GM18868 (cell line): Measurements from ENCODE around the gene ZNF451.
A peak's percentile ranks its signal among the peaks of the same experiment; 100 is the strongest.

ENCODE experiments used
- ATAC-seq: cut with Tn5 transposase; IDR thresholded peaks from one replicate; pipeline ENCODE4 v1.9.1; 2021; ENCODE audit warnings: mild to moderate bottlenecking, moderate library complexity; ENCODE audit not compliant: unreplicated experiment

Gene ZNF451

DNA sequence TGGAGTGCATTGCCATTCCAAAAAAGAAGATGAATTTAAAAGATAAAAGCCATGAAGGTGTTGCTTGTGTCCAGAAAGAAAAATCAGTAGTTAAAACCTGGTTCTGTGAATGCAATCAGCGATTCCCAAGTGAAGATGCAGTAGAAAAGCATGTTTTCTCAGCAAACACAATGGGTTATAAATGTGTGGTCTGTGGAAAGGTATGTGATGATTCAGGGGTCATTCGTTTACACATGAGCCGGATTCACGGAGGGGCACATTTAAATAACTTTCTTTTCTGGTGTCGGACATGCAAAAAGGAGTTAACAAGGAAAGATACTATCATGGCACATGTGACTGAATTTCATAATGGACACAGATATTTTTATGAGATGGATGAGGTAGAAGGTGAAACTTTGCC, 57.4 kb downstream of the ZNF451 start:
- no peak for ATAC-seq

DNA sequence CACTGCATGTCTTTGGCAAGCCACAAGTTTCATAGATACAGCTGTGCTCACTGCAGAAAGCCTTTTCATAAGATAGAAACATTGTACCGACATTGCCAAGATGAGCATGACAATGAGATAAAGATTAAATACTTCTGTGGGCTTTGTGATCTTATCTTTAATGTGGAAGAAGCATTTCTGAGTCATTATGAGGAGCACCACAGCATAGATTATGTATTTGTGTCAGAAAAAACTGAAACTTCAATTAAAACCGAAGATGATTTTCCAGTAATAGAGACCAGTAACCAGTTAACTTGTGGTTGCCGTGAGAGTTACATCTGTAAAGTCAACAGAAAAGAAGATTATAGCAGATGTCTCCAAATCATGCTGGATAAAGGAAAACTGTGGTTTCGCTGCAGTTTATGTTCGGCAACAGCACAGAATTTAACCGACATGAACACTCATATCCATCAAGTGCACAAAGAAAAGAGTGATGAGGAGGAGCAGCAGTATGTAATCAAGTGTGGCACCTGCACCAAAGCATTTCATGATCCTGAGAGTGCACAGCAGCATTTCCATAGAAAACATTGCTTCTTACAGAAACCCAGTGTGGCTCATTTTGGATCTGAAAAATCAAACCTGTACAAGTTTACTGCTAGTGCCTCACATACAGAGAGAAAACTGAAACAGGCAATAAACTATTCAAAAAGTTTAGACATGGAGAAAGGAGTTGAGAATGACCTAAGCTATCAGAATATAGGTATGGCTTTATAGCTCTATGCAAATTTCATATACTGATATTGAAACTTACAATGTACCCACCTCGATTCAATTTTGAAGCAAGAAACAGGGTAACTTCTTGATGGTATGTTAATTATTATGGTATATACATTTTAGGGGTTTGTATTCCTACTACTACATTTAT, 58.2 kb downstream of the ZNF451 start:
- ATAC-seq: no peak

DNA sequence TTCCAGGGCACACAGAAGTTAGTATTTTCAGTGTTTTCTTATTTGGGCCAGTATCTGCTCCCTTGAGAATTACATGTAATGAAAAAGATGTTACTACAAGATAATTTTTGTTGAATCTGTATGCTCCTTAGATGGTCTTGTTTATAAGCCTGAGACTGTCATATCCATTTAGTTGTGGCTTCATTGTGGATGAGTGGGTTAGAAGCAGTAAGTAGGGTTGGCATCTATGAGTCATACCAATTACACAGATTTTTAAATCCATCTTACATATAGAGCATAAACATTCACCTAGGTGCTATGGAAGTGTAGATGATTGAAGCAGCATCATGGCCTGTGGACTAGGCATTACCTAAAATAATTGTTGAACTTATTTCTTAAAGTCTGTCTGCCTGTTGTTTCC, 68.7 kb downstream of the ZNF451 start:
- ATAC-seq: no peak

DNA sequence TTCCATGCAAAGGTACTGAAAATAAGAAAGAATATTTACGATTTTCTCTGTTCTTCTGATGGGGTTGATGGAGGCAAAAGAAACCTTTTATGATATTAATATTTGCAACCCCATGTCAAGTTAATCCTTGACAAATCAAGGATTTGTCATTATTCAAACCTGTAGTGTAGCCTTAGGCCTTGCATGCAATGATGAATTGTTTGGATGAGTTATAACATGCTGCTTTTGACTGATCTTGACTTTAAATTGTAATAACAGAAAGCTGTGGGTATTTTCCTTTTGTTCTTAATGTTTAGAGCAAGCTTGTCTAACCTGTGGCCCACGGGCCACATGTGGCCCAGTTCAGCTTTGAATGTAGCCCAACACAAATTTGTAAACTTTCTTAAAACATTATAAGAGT, 69.1 kb downstream of the ZNF451 start:
- no peak for ATAC-seq

DNA sequence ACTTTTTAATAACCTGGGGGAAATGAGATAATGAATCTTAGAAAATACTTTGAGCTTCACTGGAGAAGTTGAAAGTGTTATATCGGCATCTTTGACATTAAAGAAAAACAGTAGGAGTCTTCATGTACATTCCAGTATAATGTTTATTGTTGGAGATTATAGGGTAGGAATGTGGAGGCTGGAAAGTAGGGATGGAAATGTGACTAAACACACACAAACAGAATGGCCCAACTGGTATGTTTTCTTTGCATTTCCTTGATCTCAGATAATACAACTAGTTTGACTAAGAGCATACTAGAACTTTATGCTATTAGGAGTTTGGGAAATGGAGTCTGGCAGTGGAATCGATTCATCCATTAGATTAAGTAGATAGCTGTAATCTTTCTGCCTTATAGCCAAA, 72.0 kb downstream of the ZNF451 start:
- ATAC-seq: no peak

DNA sequence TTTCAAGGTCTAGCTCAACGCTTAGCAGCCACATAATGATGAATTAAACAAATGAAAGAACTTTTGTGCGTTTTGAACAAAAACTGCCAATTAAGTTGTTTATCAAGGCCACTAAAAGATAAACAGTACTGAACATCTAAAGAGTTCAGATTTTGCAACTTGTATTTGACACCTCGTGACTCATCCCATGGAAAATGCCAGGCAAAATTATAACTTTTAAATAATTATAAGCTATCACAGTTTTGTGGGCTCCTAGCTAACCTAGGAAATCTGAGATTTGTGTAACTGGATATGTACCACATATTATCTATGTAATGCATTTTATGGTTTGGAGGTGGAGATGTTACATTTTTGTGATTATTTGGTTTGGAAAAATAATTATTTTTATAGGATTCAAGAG, 72.5 kb downstream of the ZNF451 start:
- no peak for ATAC-seq

DNA sequence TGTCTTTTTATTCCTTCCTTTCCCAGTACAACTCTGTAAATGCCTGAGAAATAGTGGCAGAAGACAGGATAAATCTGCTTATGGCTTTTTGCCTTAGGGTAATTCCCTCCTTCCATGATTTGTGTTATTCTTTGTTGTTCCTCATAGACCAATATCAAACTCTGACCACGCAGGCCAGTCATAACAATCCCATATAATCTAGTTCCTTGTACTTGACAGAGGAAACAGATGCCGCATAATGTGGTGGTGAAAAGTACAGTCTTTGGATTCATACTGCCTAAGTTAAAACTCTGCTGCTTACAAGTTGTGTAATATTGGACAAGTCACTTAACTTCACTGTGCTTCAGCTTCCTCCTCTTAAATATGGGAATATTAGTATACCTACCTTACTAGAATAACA, 74.0 kb downstream of the ZNF451 start:
- no peak for ATAC-seq

DNA sequence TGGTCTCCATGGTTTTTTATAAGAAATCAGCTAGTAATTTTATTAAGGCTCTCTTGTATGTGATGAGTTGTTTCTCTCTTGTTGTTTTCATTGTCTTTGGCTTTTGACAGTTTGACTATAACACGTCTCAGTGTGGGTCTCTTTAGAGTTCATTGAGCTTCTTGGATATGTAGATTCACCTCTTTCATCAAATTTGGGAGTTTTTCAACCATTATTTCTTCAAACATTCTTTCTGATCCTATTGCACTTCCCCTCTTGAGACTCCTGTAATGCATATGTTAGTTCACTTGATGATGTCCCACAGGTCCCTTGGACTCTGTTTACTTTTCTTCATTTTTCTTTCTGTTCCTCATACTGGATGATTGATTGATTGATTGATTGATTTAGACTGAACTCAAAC, 75.1 kb downstream of the ZNF451 start:
- ATAC-seq: no peak

DNA sequence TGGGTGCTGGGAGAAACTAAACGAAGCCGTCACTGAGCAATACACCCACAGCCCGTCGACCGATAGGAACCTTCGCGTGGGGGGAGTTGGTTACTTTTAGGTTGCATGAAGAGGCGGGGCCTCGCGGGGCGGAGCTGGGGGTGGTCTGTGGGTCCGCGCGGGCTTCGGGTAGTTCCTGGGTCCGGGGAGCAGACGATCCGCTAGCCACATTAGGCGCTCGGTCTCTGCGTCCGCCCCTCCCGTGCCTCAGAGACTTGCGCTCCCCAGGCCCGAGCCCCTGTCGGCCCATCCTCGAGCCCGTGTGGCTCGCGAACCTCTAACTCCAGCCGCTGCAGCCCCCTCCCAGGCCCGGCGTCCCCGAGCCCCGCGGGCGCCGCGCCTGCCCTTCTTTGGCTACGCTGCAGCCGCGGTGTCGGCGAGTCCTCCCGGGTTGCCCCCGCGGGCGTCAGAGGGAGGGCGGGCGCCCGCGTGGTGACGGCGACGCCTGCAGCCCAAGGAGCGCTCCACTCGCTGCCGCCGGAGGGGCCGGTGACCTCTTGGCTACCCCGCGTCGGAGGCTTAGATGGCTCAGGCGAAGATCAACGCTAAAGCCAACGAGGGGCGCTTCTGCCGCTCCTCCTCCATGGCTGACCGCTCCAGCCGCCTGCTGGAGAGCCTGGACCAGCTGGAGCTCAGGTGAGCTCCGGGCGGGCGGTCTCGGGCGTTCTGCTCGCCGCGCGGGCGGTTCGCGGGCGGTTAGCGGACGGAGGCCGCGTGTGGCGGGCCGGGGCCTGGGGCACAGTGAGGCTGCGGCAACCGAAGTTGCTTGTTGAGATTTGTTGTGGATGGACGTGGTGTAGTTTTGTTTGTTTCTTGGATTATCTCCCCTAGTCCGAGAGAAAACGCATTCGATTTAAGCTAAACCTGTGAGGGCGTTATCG, 82.4 kb downstream of the ZNF451 start, which contains the start of gene BAG2:
Gene BAG2, plus strand, starts transcription at position 191 of the 920 bp plus-strand sequence. Its CDS starts 372 bp downstream, at position 563.
- peak; percentile 90 for ATAC-seq

DNA sequence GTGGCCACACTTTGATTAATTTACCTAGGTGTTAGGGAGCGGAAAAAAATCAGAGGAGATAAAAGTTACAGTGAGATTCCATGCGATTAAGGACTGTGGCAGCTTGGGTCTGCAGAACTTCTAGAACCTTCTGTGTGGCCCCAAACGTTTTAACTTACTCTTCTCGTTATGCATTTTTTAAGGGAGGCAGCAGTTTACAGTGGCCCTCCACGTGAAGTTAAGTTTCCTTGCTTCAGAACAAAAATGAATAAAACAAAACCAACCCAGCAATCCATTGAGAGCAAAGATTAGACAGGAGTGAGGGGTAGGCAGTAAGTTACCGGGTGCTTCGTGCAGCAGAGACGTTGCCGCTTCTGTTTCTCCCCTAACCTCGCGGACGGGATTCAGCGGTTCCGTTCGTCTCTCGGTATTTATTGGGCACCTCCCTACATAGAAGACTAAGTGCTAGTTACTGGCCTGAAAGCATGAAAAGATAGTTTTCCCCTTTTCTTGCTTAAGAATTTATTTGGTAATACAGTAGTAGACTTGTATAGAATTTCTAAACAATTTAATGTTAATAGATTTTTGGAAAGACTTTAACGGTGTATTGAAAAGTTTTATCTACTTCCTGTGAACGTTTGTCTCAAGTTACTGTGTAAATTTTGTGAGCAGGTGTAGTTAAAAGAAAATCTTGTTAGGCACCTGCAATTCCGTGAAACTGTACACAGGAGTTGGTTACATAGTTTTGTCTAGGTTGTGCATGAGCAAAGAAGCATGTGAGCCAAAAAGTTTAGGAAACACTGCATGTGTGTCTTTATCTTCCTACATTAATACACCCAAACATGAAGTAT, 83.3 kb downstream of the ZNF451 start:
- no peak for ATAC-seq

DNA sequence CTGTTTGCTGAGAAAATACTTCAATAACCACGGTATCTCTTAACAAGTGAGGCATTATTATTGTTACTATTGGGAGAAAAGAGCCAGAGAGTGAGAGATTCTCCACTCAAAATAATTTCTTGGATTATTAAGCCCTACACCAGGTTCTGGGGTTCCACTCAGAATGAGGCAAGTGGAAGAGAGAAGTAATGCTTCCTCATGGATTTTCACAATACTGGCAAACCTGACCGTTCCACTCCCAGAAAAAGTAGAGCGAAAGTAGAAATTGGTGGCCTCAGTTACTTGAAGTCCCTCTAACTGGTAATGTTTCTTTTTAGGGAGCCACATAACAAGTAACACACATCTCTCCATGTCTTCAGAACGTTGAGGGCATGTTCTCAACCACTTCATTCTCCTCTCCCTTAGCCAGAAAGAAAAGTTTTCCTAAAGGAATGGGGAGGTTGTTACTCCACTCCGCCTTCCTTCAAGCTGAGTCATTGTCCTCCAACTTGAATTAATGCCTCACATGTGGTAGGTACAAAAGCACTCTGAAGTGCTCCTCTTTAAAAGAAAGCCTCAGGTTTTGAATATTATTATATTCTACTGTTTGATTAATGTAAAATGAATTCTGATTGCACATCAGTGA, 84.0 kb downstream of the ZNF451 start:
- no peak for ATAC-seq

DNA sequence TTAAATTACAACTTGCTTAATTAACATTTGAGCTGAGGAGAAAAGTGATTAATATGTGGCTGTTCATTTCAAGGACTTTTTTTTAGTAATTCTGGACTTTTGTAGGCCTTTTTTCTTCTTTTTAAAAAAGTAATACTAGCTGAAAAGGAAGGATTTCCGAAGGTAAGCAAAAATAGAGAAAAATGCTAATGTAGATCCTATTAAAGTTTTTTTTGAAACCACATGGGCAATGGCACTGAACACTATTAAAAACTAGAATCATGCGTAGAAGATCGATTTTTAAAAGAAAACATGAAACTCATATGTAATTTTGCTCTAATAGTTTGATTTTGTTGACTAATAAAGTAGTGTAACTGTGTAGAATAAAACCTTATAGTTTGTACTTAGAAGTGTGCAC, 84.5 kb downstream of the ZNF451 start:
- ATAC-seq: no peak

DNA sequence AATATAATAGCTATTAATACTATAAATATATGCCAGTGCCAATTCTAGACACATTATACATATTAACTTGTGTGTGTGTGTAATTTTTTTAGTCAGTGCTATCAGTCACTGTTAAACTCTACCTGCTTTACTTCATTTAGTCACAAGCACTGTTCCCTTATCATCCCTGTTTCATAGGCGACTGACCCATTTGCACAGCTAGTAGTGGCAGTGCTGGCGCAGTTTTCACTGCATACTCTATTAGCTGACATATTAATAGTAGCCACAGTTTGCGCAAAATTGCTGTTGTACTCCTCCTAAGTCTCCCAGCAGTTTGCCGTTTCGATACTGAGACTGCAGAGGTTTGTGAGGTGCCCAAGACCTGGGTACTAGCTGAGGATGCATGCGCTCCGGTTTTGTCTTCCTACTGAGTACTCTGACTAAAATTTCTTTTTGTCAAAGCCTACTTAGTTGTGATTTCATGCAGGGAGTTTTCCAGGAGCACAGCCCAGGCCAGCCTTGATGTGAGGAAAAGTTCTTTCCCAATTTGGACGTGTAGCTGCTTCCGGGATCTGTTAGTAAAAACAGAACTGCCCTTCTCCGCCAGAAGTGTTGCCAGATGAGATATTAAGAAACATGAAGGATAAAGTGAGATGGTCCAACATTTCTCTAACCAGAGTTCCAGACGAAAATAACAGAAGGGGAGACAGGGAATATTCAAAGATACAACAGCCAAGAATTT, 87.7 kb downstream of the ZNF451 start:
- ATAC-seq: no peak

DNA sequence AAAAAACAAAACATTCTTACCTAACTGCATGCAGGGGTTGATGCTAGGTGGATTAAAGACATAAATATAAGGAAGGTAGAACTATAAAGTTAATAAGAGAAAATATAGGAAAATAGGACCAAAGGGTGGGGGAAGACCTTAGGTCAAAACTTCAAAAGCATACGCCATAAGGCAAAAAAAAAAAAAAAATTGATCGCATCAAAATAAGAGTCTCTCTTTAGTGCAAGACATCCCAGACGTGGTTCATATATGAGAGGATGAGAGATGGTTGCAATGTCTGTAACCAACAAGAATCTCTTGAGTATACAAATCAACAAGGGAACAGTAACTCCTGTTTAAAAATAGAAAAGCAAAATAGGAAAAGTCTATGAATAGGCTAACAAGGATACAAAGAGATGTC, 90.6 kb downstream of the ZNF451 start:
- ATAC-seq: no peak

DNA sequence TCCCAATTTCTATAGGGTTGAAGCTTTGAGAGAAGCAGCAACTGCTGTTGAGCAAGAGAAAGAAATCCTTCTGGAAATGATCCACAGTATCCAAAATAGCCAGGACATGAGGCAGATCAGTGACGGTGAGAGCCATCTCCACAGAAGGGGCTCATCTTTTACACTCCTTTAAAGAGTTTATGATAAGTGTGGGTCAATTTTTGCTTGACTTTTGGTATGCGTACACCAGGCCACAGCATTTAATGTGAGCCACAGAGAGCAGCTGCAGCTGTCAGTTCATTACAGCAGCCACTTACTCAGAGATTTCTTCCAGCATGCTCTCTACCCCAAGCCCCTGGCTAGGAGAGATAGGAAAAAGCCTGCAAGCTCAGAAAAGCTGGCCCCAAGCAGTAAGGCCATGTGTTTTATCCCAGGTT, 92.0 kb downstream of the ZNF451 start:
- ATAC-seq: no peak

DNA sequence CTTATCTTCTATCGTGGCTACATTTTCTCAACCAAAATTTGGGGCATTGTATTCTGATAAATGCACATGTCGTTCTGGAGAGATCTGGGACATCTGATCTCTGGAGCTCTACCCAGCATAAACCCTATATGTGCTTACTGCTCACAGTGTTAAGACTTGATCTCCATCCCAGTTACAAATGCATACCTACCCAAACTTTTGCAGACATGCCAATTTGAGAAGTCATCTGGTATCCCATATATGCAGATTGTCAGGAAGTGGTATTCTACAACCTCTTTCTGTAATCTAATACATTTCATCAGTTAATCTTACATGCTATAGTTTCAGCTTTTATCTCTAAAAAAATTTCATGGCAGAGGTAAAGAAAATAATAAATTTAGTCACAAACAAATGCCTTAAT, 93.3 kb downstream of the ZNF451 start:
- no peak for ATAC-seq

DNA sequence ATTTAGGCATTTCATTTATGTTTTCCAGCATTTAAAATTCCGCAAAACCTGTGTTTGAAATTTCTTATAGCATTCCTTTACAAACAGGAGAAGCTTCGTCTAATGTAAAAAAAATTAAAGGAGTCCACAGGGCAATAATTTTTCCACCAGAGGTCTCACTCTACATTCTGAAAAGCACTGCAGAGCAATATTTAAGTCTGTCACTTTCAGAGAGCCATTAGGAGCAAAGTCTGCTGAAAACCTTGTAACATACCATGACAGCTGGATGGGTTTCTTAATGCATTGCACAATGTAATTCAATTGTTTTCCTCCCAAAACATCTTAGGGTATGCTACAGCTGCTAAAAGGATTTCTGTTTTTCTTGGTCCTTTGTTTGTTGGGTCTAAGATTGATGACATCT, 100.2 kb downstream of the ZNF451 start:
- ATAC-seq: no peak

DNA sequence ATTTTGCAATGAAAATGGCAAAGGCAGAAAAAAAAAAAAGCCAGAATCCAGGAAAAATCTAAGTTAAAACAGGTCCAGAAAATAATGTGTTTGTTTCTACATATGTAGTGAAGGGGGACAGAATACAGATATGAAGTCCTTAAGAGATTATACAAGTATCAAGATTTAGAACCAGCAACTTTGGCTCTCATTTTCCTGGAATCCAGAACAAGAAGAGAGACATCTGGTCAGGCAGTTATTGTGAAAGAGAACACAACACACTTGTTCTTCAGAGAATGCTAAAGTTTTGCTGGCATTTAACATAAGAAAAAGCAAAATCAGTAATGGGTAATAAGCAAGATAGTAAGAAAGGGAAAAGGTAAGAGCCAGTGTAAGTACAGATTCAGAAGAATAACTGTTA, 103.2 kb downstream of the ZNF451 start:
- no peak for ATAC-seq

DNA sequence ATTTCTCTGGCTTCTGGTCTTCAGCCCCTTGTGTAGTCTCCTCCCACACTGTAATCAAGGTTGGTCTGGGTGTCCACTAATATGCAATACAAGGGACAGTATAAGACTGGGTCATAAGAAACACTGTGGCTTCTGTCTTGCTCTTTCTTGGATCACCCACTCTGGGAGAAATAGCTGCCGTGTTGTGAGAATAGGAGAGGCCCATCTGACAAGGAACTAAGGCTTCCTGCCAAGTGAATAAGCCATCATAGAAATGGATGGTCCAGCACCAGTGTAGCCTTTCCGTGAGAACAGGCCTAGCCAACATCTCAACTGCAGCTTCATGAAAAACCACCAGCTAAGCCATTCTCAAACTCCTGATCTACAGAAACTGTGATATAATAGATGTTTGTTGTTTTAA, 105.5 kb downstream of the ZNF451 start:
- ATAC-seq: no peak
